Jurkat, Clone E6-1 (cell line): ENCODE data around the gene GADD45G.

Experiments
- DNase-seq: peaks from one replicate; pipeline ENCODE4 v3.0.0-alpha.2; 2011; ENCODE audit warnings: low read depth, low spot score
- H3K4me3 ChIP-seq: 2 replicates; pipeline ENCODE4 v1.5.1; 2011; ENCODE audit warnings: mild to moderate bottlenecking, low read length, control low read depth, moderate library complexity

Gene GADD45G

DNA sequence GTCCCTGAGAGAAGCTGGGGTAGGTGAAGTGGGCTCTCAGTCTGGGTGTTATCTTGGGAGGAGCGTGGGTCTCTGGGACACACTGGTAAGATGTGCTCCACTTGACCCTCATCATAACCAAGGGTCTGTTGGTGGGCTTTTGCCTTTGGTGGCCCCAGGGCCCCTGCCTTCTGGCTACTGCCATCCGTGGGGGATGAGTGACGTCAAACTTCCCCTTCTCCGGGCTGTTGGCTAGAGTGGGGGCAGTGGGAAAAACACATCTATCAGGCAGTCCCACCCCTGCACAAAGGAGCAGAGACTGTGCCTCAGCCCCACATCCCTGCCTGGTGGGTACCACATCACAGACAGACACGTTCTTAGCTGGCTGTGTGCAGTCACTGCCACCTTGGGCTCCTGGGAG, 35.1 kb downstream of the GADD45G start:
- H3K4me3 ChIP-seq: no peak overlapping the region
- DNase-seq: no peak

DNA sequence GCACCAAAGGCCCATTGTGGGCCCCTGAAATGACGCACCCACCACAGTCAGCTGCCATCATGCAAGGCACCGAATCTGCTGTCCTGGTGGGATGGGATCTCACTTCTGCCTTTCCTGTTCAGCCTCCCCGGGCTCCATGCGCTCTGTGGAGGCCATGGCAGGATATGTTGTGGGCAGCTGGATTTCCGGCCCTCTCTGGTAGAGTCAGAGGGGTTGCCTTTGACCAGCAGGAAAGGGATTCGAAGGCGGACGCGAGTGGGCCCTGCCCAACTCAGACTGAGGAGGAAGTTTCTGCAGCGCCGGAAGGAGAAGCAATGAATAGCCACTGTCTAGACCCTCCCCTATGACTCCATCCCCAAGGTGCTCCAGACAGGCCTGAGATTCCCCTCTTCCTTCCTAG, 35.5 kb downstream of the GADD45G start:
- no peak overlapping the region for H3K4me3 ChIP-seq
- no peak for DNase-seq

DNA sequence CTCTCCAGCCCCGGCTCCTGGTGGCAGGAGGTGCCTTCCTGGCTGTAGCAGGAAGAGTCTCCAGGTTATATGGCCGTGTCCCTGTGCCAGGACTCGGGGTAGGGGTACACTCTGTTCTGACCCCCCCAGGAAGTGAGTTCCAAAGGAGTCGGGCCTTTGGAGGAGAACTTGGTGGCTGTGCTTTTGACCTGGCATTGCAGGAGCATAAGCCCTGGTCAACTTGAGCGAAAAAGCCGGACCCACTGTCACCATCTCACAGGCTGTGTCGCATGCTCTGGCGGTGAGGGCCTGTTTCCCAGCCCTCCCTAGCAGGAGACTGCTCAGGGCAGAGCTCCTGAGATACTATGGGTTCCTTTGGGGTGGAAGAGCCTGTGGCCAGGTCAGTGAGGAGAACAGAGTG, 36.0 kb downstream of the GADD45G start:
- no peak for DNase-seq
- no peak overlapping the region for H3K4me3 ChIP-seq

DNA sequence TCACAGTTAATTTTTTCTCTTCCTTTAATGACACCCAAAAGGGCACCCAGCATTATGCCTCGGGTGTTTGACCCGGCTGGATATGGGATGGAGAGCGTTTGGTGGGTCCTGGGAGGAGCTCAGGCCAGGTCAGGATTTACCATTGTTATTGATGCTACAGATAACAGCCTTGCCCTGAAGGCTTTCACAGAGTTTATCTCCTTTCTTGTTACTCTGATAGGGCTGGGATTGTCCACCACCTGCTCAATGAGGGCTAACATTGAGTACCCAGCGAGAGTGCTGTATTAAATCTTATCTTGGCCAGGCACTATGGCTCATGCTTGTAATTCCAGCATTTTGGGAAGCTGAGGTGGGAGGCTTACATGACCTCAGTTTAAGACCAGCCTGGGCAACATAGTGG, 37.2 kb downstream of the GADD45G start:
- DNase-seq: no peak
- no peak overlapping the region for H3K4me3 ChIP-seq

DNA sequence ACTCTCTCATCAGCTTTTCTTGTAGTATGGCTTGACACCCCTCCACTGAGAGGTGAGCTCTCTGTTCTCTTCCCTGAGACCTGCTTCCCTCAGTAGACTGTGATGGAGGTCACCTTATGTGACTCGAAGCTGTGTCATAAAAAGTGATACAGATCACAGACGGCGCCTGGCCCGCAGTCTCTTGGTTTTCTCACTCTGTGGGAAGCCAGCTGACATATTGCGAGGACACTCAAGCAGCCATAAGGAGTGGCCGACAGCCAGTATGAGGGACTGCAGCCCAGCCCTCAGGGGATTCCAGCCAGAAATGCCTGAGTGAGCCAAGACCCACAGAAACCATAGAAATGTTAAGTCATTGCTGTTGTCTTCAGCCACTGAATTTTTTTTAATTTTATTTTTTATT, 38.0 kb downstream of the GADD45G start:
- DNase-seq: no peak
- H3K4me3 ChIP-seq: no peak overlapping the region

DNA sequence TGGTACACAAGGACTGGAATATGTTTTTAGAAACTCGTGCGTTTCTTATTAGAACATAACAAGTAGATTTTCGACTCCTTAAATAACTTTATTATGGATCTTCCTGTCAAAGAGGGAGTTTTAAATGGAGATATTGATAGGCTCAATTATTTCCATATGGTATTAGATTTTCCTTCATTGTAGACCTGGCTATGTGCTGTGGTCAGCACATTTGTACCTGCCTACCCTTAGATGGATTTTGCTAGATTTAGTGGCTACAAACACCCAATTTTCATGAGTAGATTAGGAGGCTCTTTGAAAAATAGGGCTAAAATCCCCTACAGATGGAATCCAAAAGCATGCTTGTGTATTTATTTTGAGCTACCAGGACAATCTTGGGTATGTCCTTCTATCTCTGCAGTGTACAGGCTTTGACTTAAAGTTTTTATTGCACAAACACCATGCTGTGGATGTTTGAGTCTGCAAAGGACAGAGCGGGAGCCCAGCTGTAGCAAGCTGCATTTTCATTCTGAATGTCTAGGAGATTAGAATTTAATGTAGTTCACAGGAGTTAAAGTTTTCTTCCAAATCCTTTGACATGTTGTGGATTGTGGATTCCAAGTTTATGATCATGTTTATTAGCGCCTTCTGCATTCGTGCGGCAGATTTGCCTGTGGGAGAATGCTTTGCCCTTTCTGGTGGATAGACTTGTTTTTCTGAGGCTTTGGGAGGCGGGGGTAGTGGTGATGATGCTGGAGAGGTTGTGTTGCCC, 41.6 kb downstream of the GADD45G start:
- no peak for DNase-seq
- no peak overlapping the region for H3K4me3 ChIP-seq

DNA sequence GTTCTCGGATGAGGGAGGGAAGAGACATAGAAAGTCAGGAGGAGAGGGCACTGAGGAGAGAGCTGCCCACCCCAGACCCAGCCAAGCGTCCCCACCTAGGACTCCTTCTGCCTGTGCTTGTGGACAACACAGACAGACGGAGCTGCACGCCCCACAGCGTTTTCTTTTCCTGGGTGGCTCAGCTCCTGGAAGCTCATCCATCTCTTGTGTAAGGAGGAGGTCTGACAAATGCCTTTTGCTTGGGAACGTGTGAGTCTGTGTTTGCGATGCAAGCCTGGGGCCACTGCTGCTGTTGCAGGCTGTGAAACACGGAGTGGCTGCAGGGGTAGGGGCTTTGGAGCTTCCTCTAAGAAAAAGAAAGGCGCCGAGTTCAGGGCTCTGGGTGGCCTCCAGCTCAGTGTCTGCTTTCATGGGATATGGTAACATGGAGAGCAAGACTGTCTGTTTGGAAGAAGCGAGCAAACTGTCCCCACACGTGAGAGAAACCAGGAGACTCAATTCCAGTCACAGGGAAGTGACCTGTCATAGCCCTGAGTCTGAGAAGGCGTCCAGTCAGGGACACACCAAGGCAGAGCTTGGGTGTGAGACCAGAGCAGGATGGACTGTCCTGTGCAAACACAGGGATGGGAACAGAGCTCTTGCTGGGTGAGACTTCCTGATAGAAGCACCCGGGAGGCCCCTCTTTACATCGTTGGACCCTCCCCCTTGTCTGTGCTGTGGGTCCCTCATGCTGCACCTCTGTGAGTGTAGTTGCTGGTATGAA, 42.7 kb downstream of the GADD45G start:
- DNase-seq: no peak
- no peak overlapping the region for H3K4me3 ChIP-seq

DNA sequence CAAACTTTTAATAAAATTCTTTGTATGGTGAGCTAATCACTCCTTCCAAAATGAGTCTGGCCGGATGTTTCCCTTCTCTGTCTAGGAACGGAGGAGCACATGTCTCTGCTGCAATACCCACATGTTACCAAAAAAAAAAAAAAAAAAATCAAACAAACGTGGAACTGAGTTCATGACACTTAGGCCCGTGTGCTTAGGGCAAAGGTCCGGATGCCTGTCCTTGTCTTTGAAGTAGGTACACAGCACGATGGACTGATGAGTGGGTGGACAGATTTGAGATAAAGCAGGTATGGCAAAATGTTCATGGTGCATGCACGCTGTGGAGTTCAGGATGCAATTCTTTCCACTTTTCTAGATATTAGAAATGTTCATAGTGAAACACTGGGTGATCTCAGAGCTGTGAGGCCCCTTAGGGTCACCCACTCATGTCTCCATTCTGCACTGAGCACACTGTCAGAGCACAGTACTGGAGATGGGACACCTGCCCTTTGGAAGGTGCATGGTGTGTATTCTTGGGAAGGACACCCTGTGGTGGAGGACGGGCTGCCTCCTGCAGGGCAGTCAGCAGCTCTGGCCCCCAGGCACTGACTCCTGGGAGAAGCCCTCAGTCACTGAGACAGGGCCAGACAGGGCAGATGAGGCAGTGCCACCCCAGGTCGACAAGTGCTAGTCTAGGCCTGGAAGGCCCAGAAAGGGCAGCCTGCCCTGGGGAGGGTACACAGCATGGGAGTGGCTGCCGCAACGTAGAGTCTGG, 43.6 kb downstream of the GADD45G start:
- DNase-seq: no peak
- no peak overlapping the region for H3K4me3 ChIP-seq

DNA sequence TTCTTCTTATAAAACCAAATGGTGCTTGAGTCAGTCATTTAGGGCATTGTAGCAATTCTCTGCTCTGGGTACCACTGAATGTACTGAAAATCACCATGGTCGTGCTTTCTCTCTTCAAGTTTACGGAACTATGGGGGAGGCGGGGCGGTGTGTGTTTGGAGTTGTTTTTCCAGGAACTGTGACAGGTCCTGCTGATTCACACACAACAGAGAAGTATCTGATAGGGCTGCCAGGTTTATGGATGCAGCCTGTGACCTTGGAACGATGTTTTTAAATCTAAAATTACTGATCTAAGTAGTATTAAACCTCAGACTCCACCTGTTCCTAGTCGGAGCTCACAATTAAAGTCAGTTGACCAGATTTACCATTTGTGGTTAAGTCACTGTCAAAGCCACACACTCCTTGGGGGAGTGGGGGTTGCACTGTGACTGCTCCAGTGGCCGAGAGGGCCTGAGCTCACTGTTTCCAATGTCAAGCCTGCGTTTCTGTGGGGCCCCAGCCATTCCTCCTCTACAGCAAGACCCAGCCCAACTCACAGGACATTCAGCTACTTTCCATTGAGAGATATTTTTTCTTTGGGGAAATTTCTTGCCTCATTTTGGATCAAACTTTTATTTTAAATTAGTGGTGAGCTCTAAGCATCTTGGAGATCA, 44.4 kb downstream of the GADD45G start:
- no peak overlapping the region for H3K4me3 ChIP-seq
- no peak for DNase-seq

DNA sequence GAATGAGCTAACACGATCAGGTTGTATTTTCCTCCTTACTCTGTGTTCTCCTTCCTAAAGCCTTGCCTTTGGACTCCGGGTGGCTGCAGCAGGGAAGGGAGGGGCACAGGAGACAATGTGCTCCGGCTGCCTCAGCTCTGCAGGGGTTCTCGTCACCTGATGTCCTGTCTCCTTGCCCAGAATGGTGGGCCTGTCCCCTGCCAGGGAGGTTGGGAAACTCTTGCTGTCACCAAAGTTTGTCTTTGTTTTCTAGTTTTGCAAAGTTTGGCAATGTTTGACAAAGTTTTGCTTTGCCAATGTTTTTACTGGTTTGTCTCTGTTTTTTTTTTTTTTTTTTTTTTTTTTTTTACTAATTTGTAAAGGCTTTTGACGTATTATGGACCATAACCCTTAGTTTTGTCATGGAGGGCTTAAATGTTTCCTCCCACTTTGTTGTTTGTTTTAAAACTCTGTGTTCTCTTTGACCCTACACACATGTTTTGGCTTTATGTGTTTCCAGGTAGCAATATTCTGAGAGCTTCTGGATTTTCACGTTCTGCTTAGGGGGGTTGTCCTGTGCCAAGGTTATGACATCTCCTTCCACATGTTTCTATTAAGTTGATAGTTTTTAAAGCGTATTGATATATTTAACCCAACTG, 49.3 kb downstream of the GADD45G start:
- H3K4me3 ChIP-seq: no peak overlapping the region
- no peak for DNase-seq

DNA sequence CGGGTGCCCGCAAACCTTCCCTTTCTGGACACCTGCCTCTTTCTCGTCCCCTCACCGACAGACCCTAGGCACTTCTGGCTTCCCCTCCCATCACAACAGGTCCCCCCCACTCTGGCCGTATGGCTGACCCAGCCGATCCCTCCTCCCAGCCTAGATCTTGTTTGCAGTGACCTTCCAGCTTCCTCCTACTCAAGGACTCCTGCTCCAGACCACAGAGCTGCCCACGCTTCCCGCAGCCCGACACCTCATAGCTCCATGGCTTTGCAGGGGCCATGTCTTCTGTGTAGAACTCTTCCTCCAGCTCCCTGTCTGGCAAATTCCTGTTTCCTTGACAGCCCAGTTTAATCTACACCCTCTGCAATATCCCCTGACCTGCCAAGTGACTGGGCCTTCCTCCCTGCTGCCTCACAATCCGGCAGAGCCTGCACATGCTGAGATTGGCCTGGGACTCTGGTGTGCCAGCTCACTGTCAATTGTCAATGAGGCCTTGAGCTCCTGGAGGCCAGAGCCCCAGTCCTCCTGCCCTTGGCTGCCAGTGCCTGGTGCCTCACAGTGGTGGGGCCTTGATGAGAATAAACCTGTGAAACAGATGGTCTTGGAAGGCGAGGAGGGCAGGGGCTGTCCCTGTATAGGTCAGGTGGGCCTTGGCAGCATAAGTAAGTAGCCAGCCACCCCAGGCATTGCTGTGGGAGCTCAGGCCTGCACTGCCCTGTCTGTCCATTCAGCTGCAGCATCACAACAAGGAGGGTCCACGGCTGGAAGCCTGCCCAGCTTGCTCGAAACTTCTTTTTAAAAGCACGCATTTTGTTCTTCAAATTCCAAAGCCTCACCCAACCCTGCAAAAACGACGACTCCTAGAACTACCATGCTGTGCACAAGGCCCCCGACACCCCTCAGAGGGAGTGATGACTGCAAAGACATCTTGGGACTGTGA, 50.5 kb downstream of the GADD45G start:
- H3K4me3 ChIP-seq: no peak overlapping the region
- DNase-seq: no peak
